GM23338 (cell line): ENCODE measurements around the gene CUBN. TPM values are rescaled to one million over a fixed set of nuclear protein-coding genes. Genes with fewer than 3 reads are reported as not detected.

Experiments
- EZH2phosphoT487 ChIP-seq: fragments of 200-600 bp; sonication (generic); IDR thresholded peaks from one replicate; pipeline ENCODE4 v1.8.1; 2018; ENCODE audit warnings: antibody characterized with exemption; ENCODE audit not compliant: unreplicated experiment
- NANOG ChIP-seq: IDR thresholded peaks from 2 replicates; pipeline ENCODE4 v1.6.1; 2016; ENCODE audit warnings: antibody characterized with exemption, borderline replicate concordance
- POLR2AphosphoS5 ChIP-seq: IDR thresholded peaks from 2 replicates; pipeline ENCODE4 v1.6.1; 2016; ENCODE audit warnings: antibody characterized with exemption, low read depth
- ZNF331 ChIP-seq: fragments of 250-450 bp; sonication (Bioruptor Pico); IDR thresholded peaks from 2 replicates; pipeline ENCODE4 v1.5.0; 2020; ENCODE audit warnings: low read depth, mild to moderate bottlenecking, moderate library complexity
- ZNF462 ChIP-seq: fragments of 250-450 bp; sonication (Bioruptor Pico); IDR thresholded peaks from 2 replicates; pipeline ENCODE4 v1.5.0; 2020; ENCODE audit warnings: mild to moderate bottlenecking, moderate library complexity
- polyA plus RNA-seq: library from polyadenylated mRNA; unstranded; fragments of >200 nt; fragmentation: Nextera tagmentation; extraction: Ambion mirVana; gene quantifications from 2 replicates; pipeline ENCODE4 v1.2.1, GENCODE V29; 2016
- total RNA-seq: library from RNA; depleted of rRNA; stranded (reverse); fragments of >200 nt; shearing (Covaris generic); gene quantifications from 2 replicates; pipeline ENCODE4 v1.2.3, GENCODE V29; 2014
- TF ChIP-seq, protein P1 (sequence below): IDR thresholded peaks from one replicate; pipeline ENCODE4 v1.6.1; 2018; ENCODE audit warnings: antibody characterized with exemption; ENCODE audit not compliant: unreplicated experiment

The CUBN gene
- total and polyA plus RNA-seq, 2 experiments from 2014 or later: 0.06 to 1.8 TPM

- TF ChIP-seq ZNF462 (CRISPR knock-in tag) (no peak), ZNF331 (no peak), POLR2AphosphoS5 (no peak), NANOG (no peak), EZH2phosphoT487 (no peak)
- TF ChIP-seq, protein P1, sequence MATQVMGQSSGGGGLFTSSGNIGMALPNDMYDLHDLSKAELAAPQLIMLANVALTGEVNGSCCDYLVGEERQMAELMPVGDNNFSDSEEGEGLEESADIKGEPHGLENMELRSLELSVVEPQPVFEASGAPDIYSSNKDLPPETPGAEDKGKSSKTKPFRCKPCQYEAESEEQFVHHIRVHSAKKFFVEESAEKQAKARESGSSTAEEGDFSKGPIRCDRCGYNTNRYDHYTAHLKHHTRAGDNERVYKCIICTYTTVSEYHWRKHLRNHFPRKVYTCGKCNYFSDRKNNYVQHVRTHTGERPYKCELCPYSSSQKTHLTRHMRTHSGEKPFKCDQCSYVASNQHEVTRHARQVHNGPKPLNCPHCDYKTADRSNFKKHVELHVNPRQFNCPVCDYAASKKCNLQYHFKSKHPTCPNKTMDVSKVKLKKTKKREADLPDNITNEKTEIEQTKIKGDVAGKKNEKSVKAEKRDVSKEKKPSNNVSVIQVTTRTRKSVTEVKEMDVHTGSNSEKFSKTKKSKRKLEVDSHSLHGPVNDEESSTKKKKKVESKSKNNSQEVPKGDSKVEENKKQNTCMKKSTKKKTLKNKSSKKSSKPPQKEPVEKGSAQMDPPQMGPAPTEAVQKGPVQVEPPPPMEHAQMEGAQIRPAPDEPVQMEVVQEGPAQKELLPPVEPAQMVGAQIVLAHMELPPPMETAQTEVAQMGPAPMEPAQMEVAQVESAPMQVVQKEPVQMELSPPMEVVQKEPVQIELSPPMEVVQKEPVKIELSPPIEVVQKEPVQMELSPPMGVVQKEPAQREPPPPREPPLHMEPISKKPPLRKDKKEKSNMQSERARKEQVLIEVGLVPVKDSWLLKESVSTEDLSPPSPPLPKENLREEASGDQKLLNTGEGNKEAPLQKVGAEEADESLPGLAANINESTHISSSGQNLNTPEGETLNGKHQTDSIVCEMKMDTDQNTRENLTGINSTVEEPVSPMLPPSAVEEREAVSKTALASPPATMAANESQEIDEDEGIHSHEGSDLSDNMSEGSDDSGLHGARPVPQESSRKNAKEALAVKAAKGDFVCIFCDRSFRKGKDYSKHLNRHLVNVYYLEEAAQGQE: no peak
Measured at GRCh38 chr10:16832351-16833080, 297.1 kb downstream of the CUBN start (continued).
